Measurements from ENCODE around the gene COL4A1. TPM values are rescaled to one million over a fixed set of nuclear protein-coding genes. Genes with fewer than 3 reads are reported as not detected.
A peak's percentile ranks its signal among the peaks of the same experiment; 100 is the strongest.

COL4A1 gene
- total RNA-seq, 1 experiment from 2014 or later: 269 TPM

DNA sequence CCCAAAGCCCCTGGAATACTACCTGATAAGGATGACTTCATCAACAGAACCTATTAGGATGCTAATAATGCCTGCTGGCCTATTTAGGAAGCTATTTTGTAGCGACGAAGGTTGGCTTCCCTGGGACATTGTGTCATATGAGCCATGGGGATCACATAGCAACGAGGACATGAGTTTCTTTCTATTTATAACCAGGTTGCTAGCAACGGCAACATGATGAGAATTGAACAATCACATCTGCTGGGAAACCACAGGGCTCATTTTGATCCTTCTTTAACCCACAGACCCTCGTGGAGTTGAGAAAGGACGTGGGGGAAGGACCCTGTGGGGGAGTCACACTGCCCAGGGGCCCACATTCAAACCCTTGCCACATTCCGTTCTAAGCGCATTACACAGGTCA lies 172.2 kb downstream of the COL4A1 start:
- peak in 1 of 2 experiments; percentile 34 for DNase-seq
- no peak overlapping the region for H3K27ac ChIP-seq

DNA sequence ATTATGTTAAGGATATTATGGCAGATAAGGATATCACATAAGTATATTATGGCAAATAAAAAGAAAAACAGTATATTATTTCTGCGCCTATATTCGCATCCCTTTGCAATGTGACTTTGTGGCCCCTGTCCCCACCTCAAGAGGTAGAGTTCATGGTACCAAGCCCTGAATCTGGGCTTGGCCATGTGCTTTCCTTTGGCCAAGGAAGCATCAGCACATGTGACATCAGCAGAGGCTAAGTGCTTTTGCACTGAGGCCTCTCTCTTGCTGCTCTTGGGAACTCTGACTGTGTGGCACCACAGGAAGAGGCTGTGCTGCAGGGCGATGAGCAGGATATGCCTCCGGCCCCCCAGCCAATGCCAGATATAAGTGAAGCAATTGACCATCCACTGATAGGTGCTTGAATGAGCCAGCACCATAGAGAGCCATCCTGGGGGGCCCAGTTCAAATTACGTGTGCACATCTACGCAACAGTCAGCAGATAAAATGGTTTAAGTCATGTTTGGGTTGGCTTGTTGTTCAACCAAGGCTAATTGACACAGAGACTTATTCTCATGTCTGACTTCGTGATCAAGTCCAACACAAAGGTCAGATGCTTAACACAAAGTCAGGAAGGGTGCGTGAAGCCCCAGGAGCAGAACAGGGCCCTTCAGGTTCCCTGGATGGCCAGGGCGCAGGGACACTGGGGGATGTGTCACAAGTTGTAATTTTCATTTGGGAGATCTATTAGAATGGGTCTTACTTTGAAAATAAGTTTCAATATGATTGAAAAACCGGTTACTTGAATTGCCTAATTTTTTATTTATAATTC lies 173.3 kb downstream of the COL4A1 start:
- H3K27me3 ChIP-seq: no peaks in the 10 kb centered on the region
- H3K4me3 ChIP-seq: no peak overlapping the region
- peaks cover 64% of the 10 kb centered on the region for H3K4me1 ChIP-seq
- no peak for DNase-seq
- no peaks in the 10 kb centered on the region for H3K9me3 ChIP-seq (replicated peaks)
- no peaks in the 10 kb centered on the region for H3K36me3 ChIP-seq
- H3K27ac ChIP-seq: no peak overlapping the region

More for the DNA sequence above, 172.2 kb downstream of the COL4A1 start:
- Histone ChIP-seq H3K4me1 (peaks cover 61% of the 10 kb centered on the region), H3K4me3 (no peak overlapping the region), H3K36me3 (no peaks in the 10 kb centered on the region), H3K27me3 (no peaks in the 10 kb centered on the region), H3K9me3 (replicated peaks) (no peaks in the 10 kb centered on the region)

DNA sequence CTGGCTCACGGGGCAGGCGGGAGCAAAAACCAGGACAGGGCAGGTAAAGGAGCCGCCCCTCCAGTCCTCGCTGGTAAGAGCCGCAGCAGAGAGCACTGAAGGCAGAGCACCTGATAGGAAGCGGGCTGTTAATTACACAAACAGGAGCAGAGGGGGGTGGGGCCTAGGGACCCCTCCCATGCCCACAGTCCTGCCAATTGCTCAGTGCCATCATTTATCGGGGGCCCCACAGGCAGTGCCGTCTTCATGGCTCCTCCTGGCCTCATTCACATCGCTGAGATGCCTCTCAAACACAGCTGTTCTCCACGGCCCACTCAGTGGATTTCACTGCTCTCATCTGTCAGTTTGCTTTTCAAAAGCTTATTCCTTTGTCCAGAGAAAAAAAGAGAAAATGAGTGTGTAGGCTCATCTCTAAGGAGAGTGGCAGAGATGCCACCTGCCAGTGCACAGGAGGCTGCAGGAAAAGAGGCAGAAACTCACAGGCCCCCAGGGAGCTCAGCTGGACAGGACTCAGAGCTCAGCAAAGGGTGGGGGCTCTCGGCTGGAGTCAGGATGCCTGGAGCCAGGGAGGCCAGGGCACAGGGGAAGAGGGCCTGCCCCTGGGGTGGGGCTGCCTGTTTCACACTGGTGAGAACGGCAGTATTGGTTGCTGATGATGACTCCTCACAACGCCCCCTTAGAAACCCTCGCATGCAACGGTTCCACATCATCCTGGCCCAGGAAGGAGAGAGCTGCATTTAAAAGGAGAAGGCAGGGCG lies 174.6 kb downstream of the COL4A1 start:
- no peaks in the 10 kb centered on the region for H3K27me3 ChIP-seq
- H3K36me3 ChIP-seq: no peaks in the 10 kb centered on the region
- peak; percentile 63 to 66 for DNase-seq
- peak overlapping the region; percentile 81 for H3K27ac ChIP-seq
- H3K4me1 ChIP-seq: peaks cover 69% of the 10 kb centered on the region
- peak overlapping the region; percentile 35 for H3K4me3 ChIP-seq
- no peaks in the 10 kb centered on the region for H3K9me3 ChIP-seq (replicated peaks)

GRCh38 chr13:110131424-110131823 lies 175.5 kb downstream of the COL4A1 start:
- Histone ChIP-seq H3K36me3 (no peaks in the 10 kb centered on the region), H3K27ac (peak overlapping the region; percentile 81), H3K4me1 (peaks cover 66% of the 10 kb centered on the region), H3K9me3 (replicated peaks) (no peaks in the 10 kb centered on the region), H3K4me3 (no peak overlapping the region), H3K27me3 (no peaks in the 10 kb centered on the region)
- DNase-seq: peak in 1 of 2 experiments; percentile 39

DNA sequence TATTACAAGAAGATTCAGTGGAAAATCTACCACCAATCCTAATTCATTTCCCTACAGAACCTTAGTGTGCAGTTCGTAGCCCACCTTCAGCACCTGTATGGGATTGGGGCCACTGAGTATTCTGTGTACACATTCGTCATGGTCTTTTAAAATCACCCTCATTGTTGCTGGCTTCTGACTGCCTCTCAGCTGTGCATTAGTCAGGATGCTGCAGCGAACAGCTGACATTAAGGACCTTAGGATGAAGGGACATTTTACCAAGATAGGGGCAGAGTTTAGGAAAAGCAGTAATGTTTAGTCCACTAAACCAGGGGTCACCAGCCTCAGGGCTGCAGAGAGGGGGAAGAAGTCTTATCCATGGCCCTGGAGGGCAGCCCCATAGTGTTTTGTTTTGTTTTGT lies 176.5 kb downstream of the COL4A1 start:
- Histone ChIP-seq H3K27ac (peak overlapping the region; percentile 81), H3K36me3 (no peaks in the 10 kb centered on the region), H3K4me3 (no peak overlapping the region), H3K4me1 (peaks cover 70% of the 10 kb centered on the region), H3K27me3 (no peaks in the 10 kb centered on the region), H3K9me3 (replicated peaks) (no peaks in the 10 kb centered on the region)
- DNase-seq: peak; percentile 42 to 71

GRCh38 chr13:110129539-110130186 lies 177.3 kb downstream of the COL4A1 start:
- Histone ChIP-seq H3K9me3 (replicated peaks) (no peaks in the 10 kb centered on the region), H3K27me3 (no peaks in the 10 kb centered on the region), H3K27ac (peak overlapping the region; percentile 81), H3K36me3 (no peaks in the 10 kb centered on the region), H3K4me3 (no peak overlapping the region), H3K4me1 (peaks cover 62% of the 10 kb centered on the region)
- DNase-seq: no peak

DNA sequence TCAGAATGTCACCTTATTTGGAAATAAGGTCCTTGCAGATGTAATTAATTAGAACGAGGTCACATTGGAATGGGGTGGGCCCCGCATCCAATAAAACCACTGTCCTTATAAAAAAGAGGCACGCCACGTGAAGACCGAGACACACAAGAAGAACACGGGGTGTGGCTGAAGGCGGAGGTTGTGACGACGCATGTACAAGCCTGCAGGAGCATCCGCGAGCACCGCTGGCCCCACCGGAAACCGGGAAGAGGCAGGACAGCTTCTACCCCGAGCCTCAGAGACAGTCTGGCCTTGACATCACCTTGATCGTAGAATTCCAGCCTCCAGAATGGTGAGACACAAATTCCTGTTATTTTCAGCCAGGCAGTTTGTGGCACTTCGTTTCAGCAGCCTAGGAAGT lies 177.9 kb downstream of the COL4A1 start:
- Histone ChIP-seq H3K4me1 (peaks cover 58% of the 10 kb centered on the region), H3K4me3 (no peak overlapping the region), H3K9me3 (replicated peaks) (no peaks in the 10 kb centered on the region), H3K36me3 (no peaks in the 10 kb centered on the region), H3K27me3 (no peaks in the 10 kb centered on the region), H3K27ac (no peak overlapping the region)
- DNase-seq: no peak

DNA sequence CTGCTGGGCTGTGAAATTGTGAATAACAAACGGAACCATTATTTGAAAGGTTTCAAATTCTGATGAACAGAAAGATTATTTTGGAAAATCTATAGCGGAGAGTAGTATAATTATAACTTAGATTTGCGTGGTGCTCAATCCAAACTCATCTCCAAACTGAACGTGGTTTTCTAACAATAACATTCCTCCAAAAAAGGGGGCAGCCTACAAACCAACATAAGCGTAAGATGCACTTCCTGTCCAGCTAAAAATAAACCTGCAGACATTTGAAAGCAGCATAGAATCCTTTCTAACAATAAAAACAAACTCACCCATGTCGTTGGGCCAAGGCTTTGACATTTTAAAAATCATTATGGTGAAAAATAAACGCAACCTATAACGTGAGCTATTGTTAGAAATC lies 178.4 kb downstream of the COL4A1 start:
- no peak overlapping the region for H3K27ac ChIP-seq
- no peak overlapping the region for H3K4me3 ChIP-seq
- H3K4me1 ChIP-seq: peaks cover 56% of the 10 kb centered on the region
- H3K9me3 ChIP-seq (replicated peaks): no peaks in the 10 kb centered on the region
- H3K27me3 ChIP-seq: no peaks in the 10 kb centered on the region
- no peak for DNase-seq
- no peaks in the 10 kb centered on the region for H3K36me3 ChIP-seq

DNA sequence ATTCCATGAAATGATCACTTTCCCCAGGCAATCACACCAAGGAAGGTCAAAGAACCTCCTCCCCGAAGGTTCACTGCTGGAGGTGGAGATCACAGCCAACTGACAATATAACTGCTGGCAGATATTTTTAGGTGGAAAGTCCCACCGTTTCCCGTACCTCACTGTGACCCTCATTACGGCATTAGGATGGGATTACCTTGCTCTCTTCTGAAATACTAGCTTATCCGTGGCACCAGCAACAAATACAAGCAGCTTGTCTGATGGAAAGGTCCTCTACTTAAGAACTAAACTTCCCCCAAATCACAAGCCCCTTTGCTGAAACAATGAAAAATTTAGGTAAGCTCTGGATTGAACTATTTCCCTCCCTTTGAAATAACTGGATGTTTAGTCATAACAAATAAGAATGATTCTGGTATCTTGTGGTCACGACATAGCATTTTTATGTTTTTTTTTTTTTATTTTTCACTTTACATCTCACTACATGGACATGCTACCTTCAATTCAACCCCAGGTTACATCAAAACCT lies 178.9 kb downstream of the COL4A1 start:
- peaks cover 51% of the 10 kb centered on the region for H3K4me1 ChIP-seq
- H3K9me3 ChIP-seq (replicated peaks): no peaks in the 10 kb centered on the region
- no peak overlapping the region for H3K4me3 ChIP-seq
- H3K36me3 ChIP-seq: no peaks in the 10 kb centered on the region
- no peak overlapping the region for H3K27ac ChIP-seq
- H3K27me3 ChIP-seq: no peaks in the 10 kb centered on the region
- no peak for DNase-seq

DNA sequence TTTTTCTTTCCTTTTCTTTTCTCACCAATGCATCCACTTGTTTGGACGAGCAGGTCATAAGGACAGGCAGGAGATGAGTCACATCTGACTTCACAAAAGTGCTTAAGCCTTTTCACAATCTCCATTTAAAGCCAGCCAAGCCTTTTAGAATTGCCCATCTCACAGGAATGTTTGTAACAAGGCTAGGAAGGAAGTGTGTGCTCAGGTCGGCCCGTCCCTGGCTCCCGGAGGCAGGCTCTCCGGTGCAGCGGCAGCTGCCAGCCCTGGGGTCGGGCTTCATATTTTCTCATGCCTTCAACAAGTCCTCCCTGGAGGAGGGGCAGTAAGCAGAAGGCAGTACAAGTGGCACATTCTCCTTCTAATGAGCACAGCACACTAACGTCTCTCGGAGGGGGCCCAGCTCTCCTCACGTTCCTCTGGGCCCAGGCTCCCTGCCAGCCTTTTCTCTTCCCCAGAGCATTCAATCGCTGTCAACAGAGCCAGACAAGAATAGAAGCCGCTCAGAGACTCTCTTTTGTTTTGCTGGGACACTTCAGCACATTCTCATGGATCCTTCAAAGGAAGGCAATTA lies 180.5 kb downstream of the COL4A1 start:
- peak overlapping the region; percentile 9 for H3K4me3 ChIP-seq
- DNase-seq: peak; percentile 71

DNA sequence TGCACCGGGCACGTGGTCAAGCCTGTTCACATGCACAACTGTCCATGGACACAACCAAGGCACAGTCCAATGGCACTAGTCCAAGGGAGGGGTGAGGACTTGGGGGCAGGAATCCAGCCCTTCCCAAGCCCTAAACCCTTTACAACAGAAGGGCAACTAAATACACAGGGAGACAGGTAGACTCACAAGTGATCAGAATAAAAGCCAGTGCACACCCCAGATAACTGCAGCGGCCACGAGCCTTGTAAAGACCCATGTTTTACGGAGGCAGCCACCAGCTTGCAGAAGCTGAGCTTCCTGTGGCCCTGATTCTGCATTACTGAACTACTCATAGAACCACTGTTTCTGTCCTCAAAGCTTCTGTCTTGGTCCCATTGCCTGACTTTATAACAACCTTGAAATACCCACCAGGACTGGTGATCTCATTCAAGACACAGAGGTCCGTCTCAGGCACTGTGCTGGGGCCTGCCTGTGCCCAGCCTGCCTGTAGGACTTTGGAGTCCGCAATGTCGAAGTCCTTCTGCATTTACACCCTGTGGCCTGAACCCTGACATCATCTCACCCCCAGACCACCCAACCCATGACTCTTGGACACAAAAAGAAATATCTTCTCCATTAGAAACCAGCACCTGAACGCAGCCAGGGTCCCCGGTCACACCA lies 181.2 kb downstream of the COL4A1 start:
- Histone ChIP-seq H3K4me3 (no peak overlapping the region), H3K27ac (peak overlapping the region; percentile 34; the same call in 1 of the 2 replicates), H3K27me3 (no peaks in the 10 kb centered on the region), H3K36me3 (no peaks in the 10 kb centered on the region), H3K4me1 (peaks cover 31% of the 10 kb centered on the region), H3K9me3 (replicated peaks) (no peaks in the 10 kb centered on the region)
- no peak for DNase-seq

More for the DNA sequence above, 180.5 kb downstream of the COL4A1 start:
- no peaks in the 10 kb centered on the region for H3K9me3 ChIP-seq (replicated peaks)
- no peaks in the 10 kb centered on the region for H3K27me3 ChIP-seq
- H3K36me3 ChIP-seq: no peaks in the 10 kb centered on the region
- H3K27ac ChIP-seq: peak overlapping the region; percentile 34
- H3K4me1 ChIP-seq: peaks cover 38% of the 10 kb centered on the region

- Histone ChIP-seq H3K27me3 (no peaks in the 10 kb centered on the region), H3K36me3 (no peaks in the 10 kb centered on the region), H3K4me3 (no peak overlapping the region), H3K9me3 (replicated peaks) (no peaks in the 10 kb centered on the region), H3K4me1 (peaks cover 25% of the 10 kb centered on the region), H3K27ac (no peak overlapping the region)
- no peak for DNase-seq
Measured at GRCh38 chr13:110125157-110125556, 181.8 kb downstream of the COL4A1 start.

DNA sequence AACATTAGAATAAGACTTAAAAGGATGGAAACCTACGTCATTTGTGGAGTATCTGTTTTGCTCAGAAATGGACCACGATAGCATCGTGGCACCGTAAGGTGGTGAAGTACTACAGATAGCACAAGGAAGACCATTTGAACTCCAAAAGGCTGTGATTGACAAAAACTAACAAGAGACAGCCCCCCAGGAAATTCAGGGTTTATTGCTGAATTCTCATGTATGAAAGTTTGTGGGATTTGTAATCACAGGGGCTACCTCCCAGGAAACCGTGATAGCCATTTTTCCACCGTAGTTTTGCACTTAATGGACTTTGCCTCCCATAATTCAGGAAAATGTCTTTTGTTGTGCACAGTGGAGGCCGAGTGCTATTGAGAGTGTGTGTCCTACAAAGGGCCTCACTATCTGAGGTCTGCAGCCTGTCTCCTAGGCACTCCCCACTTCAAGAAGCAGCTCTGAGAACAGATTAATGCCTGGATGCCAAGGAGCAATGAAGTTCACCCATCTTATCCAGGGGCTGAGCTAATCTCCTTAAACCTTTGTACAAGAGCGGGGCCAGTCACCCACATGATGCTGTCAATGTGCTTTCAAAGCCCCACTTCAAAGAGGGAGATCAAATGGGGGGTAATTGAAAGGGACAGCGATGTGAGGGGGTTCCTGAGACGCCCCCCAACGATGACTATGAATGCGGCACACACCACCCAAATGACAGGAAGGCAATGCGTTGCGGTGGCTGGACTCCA lies 182.6 kb downstream of the COL4A1 start:
- H3K4me3 ChIP-seq: no peak overlapping the region
- no peaks in the 10 kb centered on the region for H3K36me3 ChIP-seq
- H3K9me3 ChIP-seq (replicated peaks): no peaks in the 10 kb centered on the region
- no peak overlapping the region for H3K27ac ChIP-seq
- DNase-seq: no peak
- no peaks in the 10 kb centered on the region for H3K27me3 ChIP-seq
- H3K4me1 ChIP-seq: peaks cover 21% of the 10 kb centered on the region
